HUDEP-2 (cell line): ENCODE measurements around the gene MAP3K4.
A peak's percentile ranks its signal among the peaks of the same experiment; 100 is the strongest.

ENCODE experiments used
- DNase-seq, 76 experiments: peaks; one replicate each; lab custom pipeline; 2025; ENCODE audit not compliant: unreplicated experiment in 76 of 76; lab: John Stamatoyannopoulos, UW

The MAP3K4 gene

GRCh38 chr6:161073930-161074329, 82.4 kb downstream of the MAP3K4 start:
- peak in 2 of 76 experiments; percentile 8 to 15 for DNase-seq

- DNase-seq: peak in 1 of 76 experiments; percentile 1
Observed at GRCh38 chr6:161074496-161075121, 83.0 kb downstream of the MAP3K4 start.

GRCh38 chr6:161076181-161076677, 84.7 kb downstream of the MAP3K4 start:
- DNase-seq: no peak

GRCh38 chr6:161079566-161080262, 88.1 kb downstream of the MAP3K4 start:
- no peak for DNase-seq

- DNase-seq: no peak
Observed at GRCh38 chr6:161080263-161080970, 88.8 kb downstream of the MAP3K4 start.

- DNase-seq: no peak
Observed at GRCh38 chr6:161082215-161082614, 90.6 kb downstream of the MAP3K4 start.

GRCh38 chr6:161085246-161085645, 93.7 kb downstream of the MAP3K4 start:
- no peak for DNase-seq

- DNase-seq: no peak
Observed at GRCh38 chr6:161088676-161089328, 97.2 kb downstream of the MAP3K4 start.

GRCh38 chr6:161091151-161091550, 99.6 kb downstream of the MAP3K4 start:
- DNase-seq: no peak

GRCh38 chr6:161091972-161092701, 100.6 kb downstream of the MAP3K4 start:
- no peak for DNase-seq

- no peak for DNase-seq
Observed at GRCh38 chr6:161094955-161095354, 103.4 kb downstream of the MAP3K4 start.

- no peak for DNase-seq
Observed at GRCh38 chr6:161095916-161096315, 104.3 kb downstream of the MAP3K4 start.

- no peak for DNase-seq
Observed at GRCh38 chr6:161100072-161100471, 108.5 kb downstream of the MAP3K4 start.

- DNase-seq: no peak
Observed at GRCh38 chr6:161101517-161101916, 109.9 kb downstream of the MAP3K4 start.

- no peak for DNase-seq
Observed at GRCh38 chr6:161103475-161103874, 111.9 kb downstream of the MAP3K4 start.

- DNase-seq: no peak
Observed at GRCh38 chr6:161104966-161105365, 113.4 kb downstream of the MAP3K4 start.

GRCh38 chr6:161105408-161105807, 113.8 kb downstream of the MAP3K4 start:
- DNase-seq: no peak

GRCh38 chr6:161107779-161108730, 116.5 kb downstream of the MAP3K4 start:
- no peak for DNase-seq

- DNase-seq: no peak
Observed at GRCh38 chr6:161108916-161109315, 117.3 kb downstream of the MAP3K4 start.
